H1 (cell line): ENCODE data around the gene MYO3A. TPM values are rescaled to one million over a fixed set of nuclear protein-coding genes. Genes with fewer than 3 reads are reported as not detected.

ENCODE experiments used
- CBX5 ChIP-seq: fragments of 300-800, 300-1000 bp; sonication (generic); IDR thresholded peaks from 2 replicates; pipeline ENCODE4 v1.7.1; 2016; ENCODE audit warnings: antibody characterized with exemption, low read length, low read depth
- CHD7 ChIP-seq: fragments of 300-600 bp; sonication (generic); IDR thresholded peaks from 2 replicates; pipeline ENCODE4 v1.7.1; 2012; ENCODE audit warnings: low read length, moderate library complexity, mild to moderate bottlenecking, inconsistent platforms; ENCODE audit not compliant: insufficient replicate concordance
- CTCF ChIP-seq, 3 experiments: IDR thresholded peaks; 1 replicate in 2 of 3; 2 replicates in 1 of 3; pipeline versions ENCODE4 v1.5.1 to v1.6.1; 2011; ENCODE audit warnings: low read length in 3 of 3, mild to moderate bottlenecking in 3 of 3, inconsistent platforms in 2 of 3, low read depth in 1 of 3, moderate library complexity in 1 of 3; ENCODE audit not compliant: insufficient read depth in 1 of 3; ENCODE audit errors: control extremely low read depth in 1 of 3
- HDAC6 ChIP-seq: IDR thresholded peaks from one replicate; pipeline ENCODE4 v1.7.1; 2012; ENCODE audit warnings: low read depth, mild to moderate bottlenecking, inconsistent platforms, low read length, moderate library complexity
- KDM5A ChIP-seq: fragments of 200-600 bp; IDR thresholded peaks from 2 replicates; pipeline ENCODE4 v1.7.1; 2012; ENCODE audit warnings: mild to moderate bottlenecking, low read length, inconsistent platforms, mixed read lengths
- RBBP5 ChIP-seq: IDR thresholded peaks from 2 replicates; pipeline ENCODE4 v1.7.1; 2012; ENCODE audit warnings: low read depth, mild to moderate bottlenecking, inconsistent platforms, low read length, moderate library complexity, borderline replicate concordance
- RXRA ChIP-seq: IDR thresholded peaks from 2 replicates; pipeline ENCODE4 v1.6.1; 2011; ENCODE audit warnings: low read depth, mild to moderate bottlenecking, low read length, moderate library complexity; ENCODE audit not compliant: insufficient read depth
- SAP30 ChIP-seq: fragments of 300-600 bp; sonication (generic); IDR thresholded peaks from 2 replicates; pipeline ENCODE4 v1.7.1; 2012; ENCODE audit warnings: low read length, moderate library complexity, mild to moderate bottlenecking, inconsistent platforms; ENCODE audit not compliant: insufficient read depth, insufficient replicate concordance
- SP2 ChIP-seq: IDR thresholded peaks from 2 replicates; pipeline ENCODE4 v1.6.1; 2012; ENCODE audit warnings: mild to moderate bottlenecking, low read length, inconsistent platforms
- polyA plus RNA-seq, 7 experiments: library from polyadenylated mRNA; depleted of rRNA in 3 of 7; stranded (reverse) in 5 of 7; unstranded in 2 of 7; fragments of >200 nt in 5 of 7; fragments of 200-250 nt in 2 of 7; gene quantifications; 1 replicate in 5 of 7; 2 replicates in 1 of 7; 4 replicates in 1 of 7; pipeline versions ENCODE4 v1.2.1 to v1.2.3, GENCODE V29; 2011 to 2013; ENCODE audit warnings: missing spikeins in 2 of 7, mixed read lengths in 2 of 7
- total RNA-seq: library from RNA; stranded (reverse); fragmentation: NEBNext Ultra II Directional; extraction: Animal tissue kit (Norgen Biotek cat#: 25700); gene quantifications from 2 replicates; pipeline ENCODE4 v1.2.1, GENCODE V29; 2021

The MYO3A gene
- total and polyA plus RNA-seq, 2 of the 8 experiments (the other 6 are each of a cell fraction or from before 2014, with no cell fraction given) = 3.9 to 5.3 TPM

- no peak for TF ChIP-seq CHD7
- no peak for TF ChIP-seq RBBP5
- TF ChIP-seq CBX5 = no peak
- TF ChIP-seq RXRA = no peak
- TF ChIP-seq KDM5A = no peak
- TF ChIP-seq SAP30 = no peak
- TF ChIP-seq CTCF (IDR thresholded peaks at IDR 0.05; ENCODE audit: control extremely low read depth in 1 of 3, insufficient read depth in 1 of 3, low read depth in 1 of 3, low read length in 3 of 3) = no peak
- TF ChIP-seq SP2 = no peak
- no peak for TF ChIP-seq HDAC6
These were observed 4.4 kb downstream of the MYO3A start (continued) for GRCh38 chr10:25938405-25938804.
